Loucy (cell line): ENCODE results near the gene CYP3A4.

Experiments used
- CTCF ChIP-seq: fragments of 200-600 bp; sonication (generic); conservative IDR thresholded peaks from 2 replicates; pipeline ENCODE4 v1.5.1; 2014; ENCODE audit warnings: mild to moderate bottlenecking, antibody characterized with exemption, low read length
- EZH2phosphoT487 ChIP-seq: fragments of 200-600 bp; IDR thresholded peaks from 2 replicates; pipeline ENCODE4 v1.6.1; 2018; ENCODE audit warnings: antibody characterized with exemption, mild to moderate bottlenecking, moderate library complexity, borderline replicate concordance

- TF ChIP-seq CTCF (no peak), EZH2phosphoT487 (no peak)
These were observed 16.3 kb downstream of the CYP3A4 start for GRCh38 chr7:99767662-99768061.
